ENCODE data around the gene GPRC5B.

GRCh38 chr16:19843371-19843770, 41.3 kb downstream of the GPRC5B start:
- TF ChIP-seq CTCF (IDR thresholded peaks at IDR 0.05) (no peak), EP300 (IDR thresholded peaks at IDR 0.05) (no peak)

Data from upper lobe of left lung (tissue), 4 donors.